Stimulated activated CD4-positive, alpha-beta T cell treated with anti-CD3 and anti-CD28 coated beads, TNF-alpha, amount 100 ng/mL, for 48 hours (primary cell): ENCODE measurements around the gene RAF1.
"Not testable (repeated sequence)": the region's sequence is repeated elsewhere in the genome, so short reads cannot be mapped to it uniquely, and the experiment has no call there.

ENCODE experiments used
- DNase-seq, 3 donors: peaks; one replicate each; pipeline ENCODE4 v3.0.0-alpha.2; 2020; ENCODE audit warnings: low read depth in 3 of 3

RAF1 gene

GRCh38 chr3:12663936-12664908, at the start of gene RAF1:
Gene RAF1, minus strand, starts transcription at chr3:12664117. Its CDS starts 45,396 bp downstream, at chr3:12618721.
- peak; percentile 91 to 95 (median 94) for DNase-seq

- no peak for DNase-seq
Measured at GRCh38 chr3:12710062-12710461, 46.1 kb upstream of the RAF1 start.

GRCh38 chr3:12709334-12709733, 45.4 kb upstream of the RAF1 start:
- no peak for DNase-seq

- no peak for DNase-seq
Measured at GRCh38 chr3:12708584-12709192, 44.8 kb upstream of the RAF1 start.

- DNase-seq = no peak
Measured at GRCh38 chr3:12707449-12707848, 43.5 kb upstream of the RAF1 start.

GRCh38 chr3:12706504-12707253, 42.8 kb upstream of the RAF1 start:
- peak; percentile 30 to 43 (median 34) for DNase-seq

- DNase-seq = no peak
Measured at GRCh38 chr3:12705981-12706380, 42.1 kb upstream of the RAF1 start.

- DNase-seq = no peak
Measured at GRCh38 chr3:12705374-12705926, 41.5 kb upstream of the RAF1 start.

- no peak for DNase-seq
Measured at GRCh38 chr3:12702501-12702900, 38.6 kb upstream of the RAF1 start.

- DNase-seq = not testable (repeated sequence)
Measured at GRCh38 chr3:12701601-12702000, 37.7 kb upstream of the RAF1 start.

- no peak for DNase-seq
Measured at GRCh38 chr3:12700800-12701199, 36.9 kb upstream of the RAF1 start.

GRCh38 chr3:12695916-12696315, 32.0 kb upstream of the RAF1 start:
- no peak for DNase-seq

GRCh38 chr3:12695112-12695511, 31.2 kb upstream of the RAF1 start:
- DNase-seq = no peak

- no peak for DNase-seq
Measured at GRCh38 chr3:12692444-12692843, 28.5 kb upstream of the RAF1 start.

- no peak for DNase-seq
Measured at GRCh38 chr3:12689997-12690711, 26.2 kb upstream of the RAF1 start.

- no peak for DNase-seq
Measured at GRCh38 chr3:12687948-12688347, 24.0 kb upstream of the RAF1 start.

GRCh38 chr3:12686096-12686495, 22.2 kb upstream of the RAF1 start:
- DNase-seq = no peak

- DNase-seq = no peak
Measured at GRCh38 chr3:12681943-12682390, 18.1 kb upstream of the RAF1 start.

- no peak for DNase-seq
Measured at GRCh38 chr3:12681089-12681942, 17.4 kb upstream of the RAF1 start.

GRCh38 chr3:12679468-12679867, 15.6 kb upstream of the RAF1 start:
- DNase-seq = no peak
